Hematopoietic multipotent progenitor cell treated with erythropoietin and hydrocortisone succinate and interleukin-3 and kit ligand, for 6 days (in vitro differentiated cells): ENCODE results near the gene GNAL.
"Not testable (repeated sequence)": the region's sequence is repeated elsewhere in the genome, so short reads cannot be mapped to it uniquely, and the experiment has no call there.

ENCODE experiments used
- DNase-seq: peaks from one replicate; pipeline ENCODE4 v3.0.0-alpha.2; 2015

GNAL gene

DNA sequence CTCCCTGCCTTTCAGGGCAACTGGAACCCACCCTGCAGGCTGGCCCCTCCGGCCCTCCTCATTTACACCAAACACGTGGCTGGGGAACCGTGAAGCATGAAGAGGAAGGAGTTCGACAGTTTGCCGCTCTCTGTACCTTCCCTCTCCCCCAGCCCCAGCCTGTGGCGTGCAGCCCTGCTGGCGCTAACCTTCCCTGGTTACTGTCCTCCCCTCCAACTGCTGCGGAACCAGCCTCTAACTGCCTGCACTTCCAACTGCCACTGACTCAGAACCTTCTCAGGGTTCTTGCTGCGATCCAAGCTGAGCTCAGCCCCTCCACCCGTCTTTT lies 19.2 kb upstream of the GNAL start:
- DNase-seq = no peak

DNA sequence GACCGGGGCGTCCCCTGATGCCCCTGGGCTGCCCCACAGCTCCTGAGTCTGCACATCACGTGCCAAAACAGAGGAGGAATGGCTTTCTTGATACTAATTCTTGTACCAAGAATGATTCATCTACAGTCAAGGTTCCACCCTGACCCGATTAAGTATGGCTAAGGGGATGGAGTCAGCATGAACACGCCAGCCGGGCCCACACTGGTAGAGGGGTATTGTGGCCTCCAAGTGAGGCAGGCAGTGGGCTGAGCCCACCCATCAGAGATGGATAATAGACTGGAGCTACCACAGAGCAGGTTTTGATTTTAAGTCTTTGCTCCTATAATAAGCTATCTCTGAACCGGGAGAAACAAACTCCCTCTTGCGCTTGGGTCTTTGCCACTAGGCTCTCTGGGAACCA lies 17.9 kb upstream of the GNAL start:
- DNase-seq = no peak

DNA sequence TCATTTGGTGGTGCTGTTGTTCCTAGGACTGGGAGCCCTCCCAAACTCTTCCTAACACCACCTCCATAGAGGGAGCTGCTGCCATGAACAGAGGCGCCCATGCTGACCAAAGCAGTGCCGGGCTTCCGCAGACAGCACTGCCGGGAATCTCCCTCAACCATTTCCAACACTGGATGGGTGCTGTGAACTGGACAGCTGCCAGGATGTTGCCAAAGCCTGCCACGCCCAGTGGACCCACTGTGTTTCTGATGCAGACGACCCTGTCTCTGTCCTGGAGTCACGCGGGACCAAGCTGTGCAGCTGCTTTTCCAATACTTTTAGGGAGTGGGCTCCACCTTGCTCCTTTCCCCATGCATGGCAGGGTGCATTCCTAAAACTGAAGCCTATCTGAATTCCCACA lies 16.9 kb upstream of the GNAL start:
- no peak for DNase-seq

DNA sequence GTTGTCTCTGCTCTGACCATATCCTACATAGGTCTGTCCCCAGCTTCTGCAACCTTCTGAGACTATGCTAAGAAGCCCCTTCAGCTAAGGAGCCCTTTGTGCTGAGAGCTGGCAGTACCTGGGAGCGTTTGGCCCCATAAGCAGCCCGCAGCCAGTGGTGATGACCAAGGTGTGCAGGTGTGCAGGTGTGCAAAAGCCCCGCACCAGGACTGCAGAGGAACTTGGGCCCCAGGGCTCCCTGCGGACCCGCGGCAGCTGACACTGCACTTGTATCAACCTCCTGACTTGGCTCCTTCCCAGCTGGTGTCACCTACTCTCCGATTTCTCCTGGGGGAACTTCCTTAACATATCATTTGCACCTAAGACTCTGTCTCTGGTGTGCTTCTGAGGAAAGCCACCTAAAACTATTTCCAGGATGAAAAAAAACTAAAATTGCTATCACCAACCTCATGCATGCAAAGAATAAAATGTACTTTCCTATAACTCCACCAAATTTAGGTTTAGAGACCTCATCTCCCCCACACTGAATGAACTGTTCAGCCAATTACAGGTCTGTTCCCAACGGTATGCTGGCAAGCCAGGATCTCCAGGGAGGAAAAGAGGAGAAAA lies 16.1 kb upstream of the GNAL start:
- DNase-seq = no peak

DNA sequence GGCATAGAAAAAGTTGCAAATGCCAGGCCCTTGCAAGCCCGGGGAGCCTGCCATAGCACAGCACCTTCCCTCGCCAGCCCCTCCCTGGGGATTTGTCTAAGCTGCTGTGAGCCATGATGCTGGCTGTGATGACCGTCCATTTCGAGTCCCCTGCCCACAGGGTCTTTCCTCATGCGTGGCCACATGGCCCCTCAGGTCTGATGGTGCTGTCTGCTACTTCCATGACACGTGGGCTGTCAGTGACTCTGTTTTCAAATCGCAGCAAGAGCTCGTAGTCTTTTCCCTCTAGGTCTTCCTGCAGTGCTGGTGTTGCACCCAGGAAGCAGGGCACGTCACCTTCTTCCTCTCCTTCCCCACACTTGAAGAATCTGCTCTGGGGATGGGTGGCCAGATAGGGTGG lies 15.5 kb upstream of the GNAL start:
- DNase-seq = no peak

DNA sequence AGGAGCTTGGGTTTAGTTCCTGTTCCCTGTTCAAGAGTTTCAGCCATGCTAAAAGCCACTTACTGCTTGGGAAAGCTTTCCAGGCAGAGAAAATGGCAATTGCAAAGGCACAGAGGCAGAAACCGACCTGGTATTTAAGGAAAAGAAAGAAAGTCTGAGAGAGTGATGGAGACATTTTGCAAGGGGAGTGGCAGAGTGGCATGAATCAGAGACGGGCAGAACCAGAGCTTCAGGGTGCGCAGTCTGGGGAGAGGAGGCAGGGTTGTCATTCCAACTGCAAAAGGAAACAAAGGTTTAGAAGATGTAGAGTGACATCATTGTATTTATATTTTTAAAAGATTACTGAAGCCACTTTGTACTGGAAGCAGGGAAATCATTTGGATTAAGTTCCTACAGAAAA lies 14.9 kb upstream of the GNAL start:
- DNase-seq = no peak

DNA sequence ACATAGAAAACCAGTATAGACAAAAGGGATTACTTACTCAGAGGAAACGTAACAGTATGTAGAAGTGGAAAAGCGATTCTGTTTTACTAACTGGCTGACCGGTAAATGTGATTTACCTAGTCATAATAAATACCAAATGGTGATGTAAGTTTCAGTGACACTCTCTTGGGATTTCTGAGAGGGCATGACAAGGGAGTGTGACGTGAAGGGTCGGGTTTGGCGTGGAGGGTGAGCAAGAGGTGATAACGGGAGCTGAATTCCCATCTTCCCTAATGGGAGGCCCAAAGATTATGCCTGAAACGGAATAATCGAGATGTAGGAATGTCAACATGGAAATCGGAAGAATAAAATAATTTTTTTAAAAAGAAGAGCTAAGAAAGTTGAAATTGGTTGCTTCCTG lies 12.7 kb upstream of the GNAL start:
- no peak for DNase-seq

DNA sequence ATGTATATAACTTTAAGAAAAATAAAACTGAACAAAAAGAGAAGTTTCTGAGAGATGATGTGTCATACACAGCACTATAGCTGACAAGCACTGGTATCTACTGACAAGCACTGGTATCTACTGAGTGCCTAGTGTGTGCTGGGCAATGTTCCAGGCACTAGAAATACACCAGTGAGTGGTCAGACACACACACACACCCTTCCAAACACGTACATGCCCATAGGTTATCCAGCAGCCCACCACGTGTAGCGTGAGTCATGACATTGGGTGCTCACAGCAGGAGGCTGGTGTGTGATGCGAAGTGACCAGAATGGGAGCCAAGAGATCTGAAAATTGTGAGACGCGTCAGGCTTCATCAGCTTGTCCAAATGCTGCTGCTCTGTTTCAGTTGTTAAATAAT lies 12.2 kb upstream of the GNAL start:
- DNase-seq = peak; percentile 8

DNA sequence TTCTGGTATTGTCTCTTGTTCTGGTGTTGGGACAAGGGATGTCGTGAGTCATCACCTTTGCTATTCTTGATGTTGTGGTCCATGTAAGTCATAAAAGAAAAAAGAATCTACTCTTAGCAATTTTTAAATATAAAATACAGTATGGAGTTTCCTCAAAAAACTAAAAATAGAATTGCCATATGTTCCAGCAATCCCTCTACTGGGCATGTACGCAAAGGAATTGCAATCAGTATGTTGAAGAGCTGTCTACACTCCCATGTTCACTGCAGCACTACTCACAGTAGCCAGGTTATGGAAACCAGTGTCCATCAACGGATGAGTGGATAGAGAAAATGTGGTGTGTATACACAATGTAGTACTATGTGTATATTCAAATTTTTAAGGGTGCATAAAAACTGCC lies 10.9 kb upstream of the GNAL start:
- no peak for DNase-seq

DNA sequence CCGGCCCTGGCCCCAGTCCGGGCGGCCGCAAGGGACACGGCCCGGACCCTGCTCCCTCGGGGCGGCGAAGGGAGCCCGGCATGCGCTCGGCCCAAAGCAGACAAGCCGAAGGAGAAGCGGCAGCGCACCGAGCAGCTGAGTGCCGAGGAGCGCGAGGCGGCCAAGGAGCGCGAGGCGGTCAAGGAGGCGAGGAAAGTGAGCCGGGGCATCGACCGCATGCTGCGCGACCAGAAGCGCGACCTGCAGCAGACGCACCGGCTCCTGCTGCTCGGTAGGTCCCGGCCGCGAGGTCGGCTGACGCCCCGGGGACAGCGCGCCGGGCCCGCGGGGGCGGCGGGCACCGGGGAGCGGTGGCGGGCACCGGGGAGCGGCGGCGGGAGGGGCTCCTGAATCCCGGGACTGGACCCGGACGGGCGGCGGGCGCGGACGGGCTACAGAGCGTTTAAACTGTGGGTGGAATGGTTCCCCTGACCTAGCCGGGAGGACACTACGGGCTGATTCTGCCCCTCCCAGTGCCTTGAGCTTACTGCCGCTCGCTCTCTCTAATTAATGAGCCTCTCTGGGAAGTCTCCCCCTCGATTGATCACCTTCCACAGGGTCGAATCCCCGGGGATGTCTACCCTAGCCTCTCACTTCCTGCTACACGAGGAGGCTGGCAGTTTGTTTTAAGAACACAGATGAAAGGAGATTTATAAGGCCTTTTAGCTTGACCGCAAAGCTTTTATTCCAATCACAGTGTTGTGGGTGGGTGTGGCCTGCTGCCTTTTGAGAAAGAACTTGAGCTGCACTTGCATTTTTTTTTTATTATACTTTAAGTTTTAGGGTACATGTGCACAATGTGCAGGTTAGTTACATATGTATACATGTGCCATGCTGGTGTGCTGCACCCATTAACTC lies 853 bp downstream of the GNAL start:
- DNase-seq = peak; percentile 29

DNA sequence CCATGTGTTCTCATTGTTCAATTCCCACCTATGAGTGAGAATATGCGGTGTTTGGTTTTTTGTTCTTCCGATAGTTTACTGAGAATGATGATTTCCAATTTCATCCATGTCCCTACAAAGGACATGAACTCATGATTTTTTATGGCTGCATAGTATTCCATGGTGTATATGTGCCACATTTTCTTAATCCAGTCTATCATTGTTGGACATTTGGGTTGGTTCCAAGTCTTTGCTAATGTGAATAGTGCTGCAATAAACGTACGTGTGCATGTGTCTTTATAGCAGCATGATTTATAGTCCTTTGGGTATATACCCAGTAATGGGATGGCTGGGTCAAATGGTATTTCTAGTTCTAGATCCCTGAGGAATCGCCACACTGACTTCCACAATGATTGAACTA lies 1.6 kb downstream of the GNAL start:
- DNase-seq = not testable (repeated sequence)

DNA sequence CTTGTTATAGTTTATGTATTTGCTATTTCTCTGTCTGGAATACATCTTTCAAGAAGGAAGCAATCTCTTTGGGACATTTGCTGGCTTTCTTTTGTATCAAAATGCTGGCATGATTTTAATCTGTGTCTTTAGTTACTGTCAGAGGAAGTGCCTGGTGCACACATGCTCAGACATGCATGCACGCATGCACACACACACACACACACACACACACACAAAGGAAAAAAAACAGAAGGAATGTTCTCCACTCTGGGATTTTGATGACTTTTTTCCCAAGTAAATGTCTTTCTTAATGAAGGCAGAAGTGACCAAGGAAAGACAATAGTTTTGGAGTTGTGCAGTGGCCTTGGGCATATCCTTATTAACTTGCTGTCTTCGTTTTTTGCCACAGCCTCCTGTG lies 6.7 kb downstream of the GNAL start:
- DNase-seq = no peak

DNA sequence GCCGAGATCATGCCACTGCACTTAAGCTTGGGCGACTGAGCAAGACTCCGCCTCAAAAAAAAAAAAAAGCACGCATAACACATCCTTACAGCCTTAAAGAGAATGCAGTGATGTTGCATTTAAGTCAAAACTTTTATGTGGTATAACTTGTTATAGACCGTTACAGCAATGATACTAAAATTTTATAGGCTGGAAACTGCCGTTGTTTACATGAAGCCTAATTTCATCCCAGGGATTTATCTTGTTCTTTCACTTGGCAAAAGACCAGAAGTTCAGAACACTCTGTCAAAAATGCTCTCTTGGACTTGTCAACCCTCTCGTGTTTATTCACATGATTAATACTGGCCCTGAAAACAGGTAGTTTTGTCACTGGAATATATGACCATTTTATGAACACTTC lies 7.4 kb downstream of the GNAL start:
- no peak for DNase-seq

DNA sequence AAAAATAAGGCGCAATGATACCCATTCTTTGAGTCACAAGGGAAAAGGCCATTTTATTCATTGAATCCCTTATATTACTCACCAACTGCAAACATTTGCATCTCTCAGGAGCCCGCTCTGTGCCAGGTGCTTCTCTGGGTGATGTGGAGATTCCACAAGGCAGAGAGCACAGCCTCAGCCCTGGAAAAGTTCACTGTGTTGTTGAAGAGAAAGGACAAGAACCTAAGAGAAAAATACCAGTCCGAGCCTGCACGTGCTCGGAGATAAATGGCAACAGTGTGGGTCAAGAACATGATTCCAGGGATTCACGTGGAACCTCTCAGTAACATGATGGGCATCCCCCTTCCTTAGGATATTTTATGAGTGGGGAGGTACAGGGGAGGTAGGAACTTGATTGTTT lies 11.8 kb downstream of the GNAL start:
- no peak for DNase-seq

DNA sequence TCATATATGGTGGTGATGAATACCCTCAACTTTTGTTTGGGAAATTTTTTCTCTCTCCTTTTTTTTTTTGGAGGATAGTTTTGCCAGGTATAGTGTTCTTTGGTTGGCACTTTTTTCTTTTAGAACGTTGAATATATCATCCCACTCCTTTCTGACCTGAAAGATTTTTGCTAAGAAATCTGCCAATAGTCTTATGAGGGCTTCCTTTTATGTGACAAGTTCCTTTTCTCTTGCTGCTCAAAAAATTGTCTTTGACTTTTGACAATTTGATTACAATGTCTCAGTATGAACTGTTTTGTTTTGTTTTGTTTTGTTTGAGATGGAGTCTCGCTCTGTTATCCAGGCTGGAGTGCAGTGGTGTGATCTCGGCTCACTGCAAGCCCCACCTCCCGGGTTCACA lies 21.5 kb downstream of the GNAL start:
- DNase-seq = no peak

DNA sequence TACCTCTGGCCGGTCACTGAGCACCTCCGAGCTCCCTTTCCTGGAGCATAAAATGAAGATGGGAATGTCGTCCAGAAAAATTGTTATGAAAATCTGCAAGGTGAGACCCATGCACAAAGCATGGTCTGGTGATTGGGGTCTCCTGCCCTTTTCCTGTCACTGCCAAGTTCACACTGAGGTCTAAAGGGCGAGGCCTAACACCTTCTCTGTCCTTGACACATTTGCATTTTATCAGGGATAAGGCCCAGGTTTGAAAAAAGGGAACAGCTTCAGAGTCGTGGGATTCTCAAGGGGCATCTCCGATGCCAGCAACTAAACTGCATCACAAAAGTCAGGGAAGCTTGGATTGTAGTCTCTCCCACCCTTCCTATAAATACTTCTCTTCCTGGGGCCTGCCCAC lies 24.7 kb downstream of the GNAL start:
- DNase-seq = no peak

DNA sequence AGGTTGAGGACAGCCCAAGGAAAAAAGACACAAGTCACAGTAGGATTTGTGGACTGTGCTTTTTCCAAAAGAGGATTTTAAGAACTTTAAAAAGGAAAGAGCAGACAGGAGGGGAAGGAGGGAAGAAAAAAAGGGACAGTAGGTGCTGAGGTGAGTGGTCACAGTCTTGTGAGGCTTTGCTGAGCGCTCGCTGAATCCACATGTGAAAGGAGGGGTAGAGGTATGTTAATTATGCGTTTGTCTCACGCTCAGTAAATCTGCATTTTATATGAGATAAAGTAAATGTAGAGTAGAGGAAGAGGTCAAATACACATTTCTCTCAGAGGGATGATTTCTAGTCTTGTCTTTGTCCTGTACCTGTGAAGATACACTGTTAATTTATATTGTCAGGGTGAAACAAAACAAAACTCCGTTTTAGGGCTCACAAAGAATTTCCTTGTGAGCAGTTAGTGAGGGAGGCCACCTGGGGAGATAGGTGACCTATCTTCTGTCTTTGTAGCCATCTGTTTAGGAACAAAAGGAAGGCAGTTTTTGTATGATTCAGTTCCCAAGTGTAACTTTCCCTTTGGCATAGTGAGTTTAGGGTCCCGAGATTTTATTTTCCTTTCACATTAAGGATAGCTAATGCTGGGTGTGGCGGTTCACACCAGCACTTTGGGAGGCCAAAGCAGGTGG lies 25.3 kb downstream of the GNAL start:
- DNase-seq = no peak

DNA sequence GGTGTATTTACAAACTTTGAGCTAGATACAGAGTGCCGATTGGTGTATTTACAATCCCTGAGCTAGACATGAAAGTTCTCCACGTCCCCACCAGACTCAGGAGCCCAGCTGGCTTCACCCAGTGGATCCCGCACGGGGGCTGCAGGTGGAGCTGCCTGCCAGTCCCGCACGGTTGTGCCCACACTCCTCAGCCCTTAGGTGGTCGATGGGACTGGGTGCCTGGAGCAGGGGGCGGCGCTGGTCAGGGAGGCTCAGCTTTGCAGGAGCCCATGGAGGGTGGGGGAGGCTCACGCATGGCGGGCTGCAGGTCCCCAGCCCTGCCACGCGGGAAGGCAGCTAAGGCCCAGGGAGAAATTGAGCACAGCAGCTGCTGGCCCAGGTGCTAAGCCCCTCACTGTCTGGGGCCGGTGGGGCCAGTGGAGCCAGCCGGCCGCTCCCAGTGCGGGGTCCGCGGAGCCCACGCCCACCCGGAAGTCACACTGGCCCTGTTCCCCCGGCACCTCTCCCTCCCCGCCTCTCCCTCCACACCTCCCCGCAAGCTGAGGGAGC lies 27.8 kb downstream of the GNAL start:
- not testable (repeated sequence) for DNase-seq

DNA sequence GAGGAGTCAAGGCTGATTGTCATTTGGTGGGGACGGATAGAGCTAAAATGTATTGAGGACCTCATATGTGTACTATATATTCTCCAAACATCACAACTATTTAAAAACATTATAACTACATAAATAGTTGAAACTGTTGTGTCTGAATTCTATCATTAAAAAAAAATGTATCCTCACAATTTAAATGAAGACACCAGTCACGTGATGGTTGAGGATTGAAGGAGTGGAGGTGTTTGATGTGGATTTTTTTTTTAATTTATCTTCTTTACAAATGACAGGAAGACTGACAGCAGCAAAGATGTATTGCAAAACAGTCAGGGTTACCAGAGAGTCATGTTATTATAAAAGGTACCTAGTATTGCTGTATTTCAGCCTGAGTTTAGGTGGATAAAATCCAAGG lies 30.0 kb downstream of the GNAL start:
- DNase-seq = no peak

DNA sequence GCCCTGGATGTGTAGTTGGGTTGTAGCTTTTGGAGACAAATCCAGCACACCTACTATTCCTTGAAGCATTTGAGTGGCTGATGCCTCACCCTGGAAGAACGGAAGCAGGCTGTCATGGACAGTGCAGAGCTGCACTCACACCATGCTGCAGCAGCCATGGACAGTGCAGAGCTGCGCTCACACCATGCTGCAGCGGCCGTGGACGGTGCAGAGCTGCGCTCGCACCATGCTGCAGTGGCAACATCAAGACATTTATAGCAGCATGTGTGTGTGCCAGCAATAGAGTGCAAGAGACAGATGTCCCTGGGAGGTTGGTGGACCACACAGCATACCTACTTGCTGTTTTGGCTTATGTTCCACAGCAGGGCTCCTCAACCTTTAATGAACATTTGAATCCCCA lies 30.6 kb downstream of the GNAL start:
- DNase-seq = no peak

DNA sequence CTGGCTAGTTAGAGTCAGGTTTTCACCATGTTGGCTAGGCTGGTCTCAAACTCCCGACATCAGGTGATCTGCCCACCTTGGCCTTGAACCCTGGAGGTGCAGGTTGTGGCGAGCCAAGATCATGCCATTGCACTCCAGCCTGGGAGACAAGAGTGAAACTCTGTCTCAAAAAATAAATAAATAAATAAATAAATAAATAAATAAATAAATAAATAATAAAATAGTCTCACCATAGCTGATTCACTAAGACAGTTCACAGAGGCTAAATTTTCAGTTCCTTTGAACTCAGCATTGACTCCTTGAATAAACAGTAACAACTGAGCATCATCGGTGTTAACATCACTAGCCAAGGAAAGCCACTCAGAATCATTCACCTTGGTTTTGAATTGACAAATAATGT lies 32.7 kb downstream of the GNAL start:
- no peak for DNase-seq

DNA sequence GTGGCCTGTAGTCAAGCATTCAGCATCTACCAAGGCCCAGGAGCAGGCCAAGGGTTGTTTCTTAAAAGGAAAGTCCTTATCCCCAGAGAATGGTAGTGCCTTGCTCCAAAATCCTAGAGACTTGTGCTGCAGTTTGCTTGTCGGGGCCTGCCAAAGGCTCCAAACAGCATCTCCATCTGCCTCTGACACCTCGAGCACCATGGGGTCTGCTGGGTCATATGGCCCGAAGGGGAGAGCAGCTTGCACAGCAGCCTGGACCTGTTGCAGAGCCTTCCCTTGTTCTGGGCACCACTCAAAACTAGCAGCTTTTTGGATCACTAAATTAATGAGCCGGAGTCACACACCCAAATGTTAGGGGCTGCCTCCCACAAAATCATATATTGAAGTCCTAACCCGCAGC lies 35.7 kb downstream of the GNAL start:
- no peak for DNase-seq

DNA sequence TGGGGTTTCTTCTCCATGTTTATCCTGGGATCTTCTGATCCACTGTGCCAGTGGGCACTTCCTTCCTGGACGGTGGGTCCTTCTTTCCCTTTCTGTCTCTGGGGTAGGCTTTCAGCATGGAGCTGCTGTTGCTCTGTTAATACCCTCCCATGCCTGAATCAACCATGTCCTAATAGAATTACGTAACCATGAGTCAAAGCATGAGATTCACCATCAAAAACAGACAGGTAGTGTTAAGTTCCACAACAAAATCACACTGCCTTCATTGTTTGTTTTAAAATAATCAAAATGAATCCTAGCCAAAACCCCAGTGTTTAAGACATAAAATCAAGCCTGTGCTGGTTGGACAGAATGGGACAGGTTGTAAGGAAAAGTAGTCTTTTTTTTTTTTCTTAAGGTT lies 37.5 kb downstream of the GNAL start:
- DNase-seq = no peak

DNA sequence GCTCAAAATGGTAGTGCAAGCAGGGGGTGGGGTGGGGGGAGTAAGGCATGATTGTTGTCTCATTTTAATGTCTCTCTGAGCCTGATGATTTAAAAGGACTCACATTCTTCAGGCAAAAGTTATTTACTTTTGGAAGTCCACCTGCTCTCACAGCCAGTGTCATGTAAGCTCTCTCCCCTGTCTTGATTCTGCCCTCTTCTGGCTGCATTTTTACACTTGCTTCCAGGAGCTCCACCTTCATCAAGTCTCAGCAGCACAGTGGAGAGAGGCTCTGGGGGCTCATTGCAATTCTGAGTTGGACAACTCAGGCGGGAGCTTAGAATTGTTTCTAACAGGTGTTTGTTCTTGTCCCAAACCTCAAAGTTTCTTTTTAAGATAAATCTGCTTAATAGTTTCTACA lies 39.2 kb downstream of the GNAL start:
- peak; percentile 18 for DNase-seq
